ENCODE measurements around the gene C1QTNF8.

Gene C1QTNF8

DNA sequence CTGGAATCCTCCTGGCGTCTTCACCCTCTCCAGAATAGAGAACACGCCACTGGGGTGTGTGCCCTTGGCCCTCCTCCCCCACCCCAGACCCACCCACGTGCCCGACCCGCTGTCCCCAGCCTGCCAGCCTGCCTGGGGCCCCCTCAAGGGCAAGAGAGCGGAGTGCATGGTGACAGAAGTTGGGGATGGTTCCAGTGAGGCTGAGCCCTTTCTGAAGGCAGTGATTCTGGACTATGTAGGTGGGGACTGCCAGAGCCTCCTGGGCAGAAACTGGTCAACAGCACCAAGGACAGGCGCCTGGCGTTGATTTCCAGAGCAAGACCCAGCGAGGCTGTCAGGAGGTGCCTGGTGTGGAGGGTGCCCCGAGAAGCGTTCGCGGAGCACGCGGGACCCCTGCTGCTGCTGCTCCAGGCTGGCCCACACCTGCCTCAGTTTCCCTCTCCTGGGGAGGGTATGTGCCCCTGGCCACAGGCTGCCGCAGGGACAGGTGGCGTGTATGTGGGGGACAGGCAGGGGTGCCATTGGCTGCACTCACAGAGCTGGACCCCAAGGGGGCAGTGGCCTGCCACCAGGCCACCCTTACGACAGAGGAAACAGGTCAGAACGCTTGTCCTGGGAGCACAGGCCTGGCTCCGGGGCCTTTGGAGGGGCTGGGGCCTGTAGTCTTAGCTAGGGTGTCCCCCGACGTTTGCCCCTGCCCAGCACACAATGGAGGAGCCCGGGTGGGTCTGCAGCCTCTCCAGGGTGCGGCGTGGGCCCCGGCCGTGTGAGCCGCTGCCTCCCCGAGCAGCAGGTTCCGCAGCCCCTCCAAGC lies 22.3 kb downstream of the C1QTNF8 start:
- no peak for DNase-seq

DNA sequence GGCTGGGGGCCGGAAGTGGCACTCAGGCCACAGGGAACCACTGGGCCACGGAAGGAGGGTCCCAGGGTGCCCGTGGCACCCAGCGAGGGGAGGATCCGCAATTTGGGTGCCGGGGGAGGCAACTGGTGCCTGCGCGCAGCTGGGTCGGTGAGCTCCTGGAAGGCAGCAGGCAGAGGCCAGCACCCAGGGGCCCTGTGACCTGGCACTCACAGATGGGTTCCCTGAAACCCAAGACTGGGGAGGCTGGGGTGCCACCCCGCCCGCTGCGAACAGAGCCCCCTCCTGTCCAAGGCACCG lies 22.8 kb downstream of the C1QTNF8 start:
- DNase-seq = no peak

DNA sequence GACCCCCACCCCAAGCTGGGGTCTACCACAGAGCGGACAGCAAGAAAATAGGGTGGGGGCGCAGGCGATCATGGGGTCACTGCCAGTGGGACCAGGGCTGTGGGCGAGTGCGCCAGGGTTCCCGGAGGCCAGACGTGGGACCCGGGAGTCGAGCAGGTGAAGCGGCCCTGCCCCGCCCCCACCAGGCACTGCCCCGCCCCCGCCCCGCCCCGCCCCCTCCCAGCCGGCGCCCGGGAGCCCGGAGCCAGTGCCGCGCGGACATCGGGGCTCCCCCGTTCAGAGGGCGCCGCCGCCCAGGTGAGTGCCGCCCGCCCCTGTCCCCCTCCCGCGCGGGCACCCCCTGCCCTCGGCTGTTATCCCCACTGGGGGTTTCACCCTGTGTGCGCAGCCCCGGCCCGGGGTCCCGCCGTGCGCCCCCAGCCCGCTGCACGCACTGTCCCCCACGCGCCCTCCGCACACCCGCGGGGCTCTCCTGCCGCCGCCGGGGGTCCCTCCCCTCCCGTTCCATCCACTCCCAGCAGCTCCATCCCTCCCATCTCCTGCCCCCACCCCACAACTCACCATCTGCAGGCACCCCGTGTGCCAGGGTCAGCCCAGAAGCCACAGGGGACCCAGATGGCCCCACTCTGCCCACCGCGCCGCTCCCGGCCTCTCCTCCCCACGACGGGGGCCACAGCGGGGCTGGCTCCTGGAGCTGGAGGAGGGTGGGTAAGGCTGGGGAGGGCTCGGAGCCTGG lies 23.4 kb downstream of the C1QTNF8 start, which contains the start of gene SSTR5:
Gene SSTR5, plus strand, starts transcription at position 222 of the 736 bp plus-strand sequence. CDS start 6,122 bp downstream, outside the sequence.
- no peak for DNase-seq

DNA sequence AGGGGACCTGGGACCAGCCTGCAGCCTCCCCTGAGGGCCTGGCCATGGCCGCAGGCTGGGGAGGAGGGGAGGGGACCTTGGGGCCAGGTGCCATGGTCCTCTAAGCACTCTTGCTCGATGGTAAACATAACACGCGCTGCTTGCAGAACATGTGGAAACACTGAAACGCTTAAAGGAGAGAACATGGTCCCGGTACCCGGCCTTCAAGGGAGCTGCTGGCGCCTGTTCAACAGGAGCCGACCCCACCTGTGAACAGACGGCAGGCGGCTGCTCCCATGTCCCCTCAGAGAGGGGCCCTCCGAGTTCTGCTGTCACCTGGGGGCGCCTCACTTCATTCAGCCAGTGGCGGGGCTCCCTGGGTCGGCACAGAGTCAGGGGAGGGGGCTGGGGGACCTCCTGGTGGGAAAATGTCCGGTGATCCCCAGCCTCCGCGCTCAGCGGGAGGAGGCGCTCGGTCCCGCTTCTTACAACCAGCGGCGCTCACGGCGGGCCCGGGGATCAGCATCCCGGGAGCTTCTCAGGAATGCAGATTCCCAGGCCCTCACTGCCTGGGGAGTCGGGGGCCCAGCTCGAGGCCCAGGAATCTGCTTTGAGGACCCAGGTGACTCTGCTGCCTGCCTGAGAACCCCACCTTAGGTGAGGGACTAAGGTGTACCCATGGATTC lies 24.4 kb downstream of the C1QTNF8 start:
- no peak for DNase-seq

DNA sequence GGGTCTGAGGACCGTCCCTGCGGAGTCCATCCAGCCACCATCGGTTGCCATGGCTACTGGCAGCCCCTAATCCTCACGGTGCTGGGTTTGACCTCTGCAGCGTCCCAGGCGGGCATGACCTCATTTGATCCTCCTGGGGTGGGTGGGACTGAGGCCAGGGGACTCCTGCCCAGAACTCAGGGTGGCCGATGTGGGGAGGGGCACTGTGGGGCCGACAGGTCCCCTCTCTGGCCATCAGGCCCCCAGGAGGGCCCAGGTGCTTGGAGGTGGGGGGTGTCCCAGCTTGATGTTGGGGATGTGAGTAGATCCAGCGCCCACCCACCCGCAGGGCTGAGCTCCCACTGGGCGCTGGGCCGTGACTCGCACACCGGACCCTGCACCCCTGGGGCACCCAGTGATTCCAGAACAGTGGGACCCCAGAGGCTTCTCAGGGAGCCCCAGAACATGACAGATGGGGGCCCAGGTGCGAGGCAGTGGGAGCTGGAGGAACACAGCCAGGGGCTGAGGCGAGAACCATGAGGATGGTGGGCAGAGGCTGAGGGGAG lies 25.1 kb downstream of the C1QTNF8 start:
- no peak for DNase-seq

DNA sequence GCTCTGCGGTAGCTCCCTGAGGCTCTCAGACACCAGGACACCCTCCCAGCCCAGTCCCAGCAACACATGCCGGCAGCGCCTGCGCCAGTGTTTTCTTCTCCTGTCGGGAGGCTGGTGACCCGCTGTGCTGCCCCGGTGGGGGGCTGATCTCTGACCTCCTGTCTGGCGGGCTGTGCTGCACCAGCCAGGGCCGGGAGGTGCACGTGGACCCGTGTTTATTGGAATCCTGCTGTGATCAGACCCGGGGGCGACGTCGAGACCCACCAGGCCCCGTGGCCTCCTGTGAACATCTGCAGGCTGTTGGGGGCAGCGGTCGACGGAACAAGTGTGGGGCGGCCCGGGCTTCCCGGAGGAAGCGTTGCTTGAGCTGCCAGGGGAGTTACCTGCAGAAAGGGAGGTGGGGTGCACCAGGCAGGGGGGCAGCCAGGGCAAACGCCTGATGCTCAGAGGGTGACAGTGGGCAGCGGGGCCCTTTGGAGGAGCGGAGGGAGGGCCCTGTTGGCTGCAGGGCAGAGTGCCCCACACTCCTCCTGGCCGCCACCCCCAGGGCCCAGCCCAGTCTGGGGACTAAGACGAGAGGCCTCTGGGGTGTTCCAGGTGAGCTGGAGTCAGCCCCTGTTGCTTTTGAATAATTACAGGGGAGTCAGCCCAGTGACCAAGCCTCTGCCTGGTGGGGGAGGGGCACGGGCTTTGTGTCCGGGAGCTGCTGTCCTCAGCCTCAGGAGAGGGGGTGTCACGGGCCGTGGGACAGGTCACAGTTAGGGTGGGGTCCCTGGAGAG lies 25.8 kb downstream of the C1QTNF8 start:
- no peak for DNase-seq

GRCh38 chr16:1069154-1069553 lies 26.9 kb downstream of the C1QTNF8 start:
- DNase-seq = peak; percentile 51

GRCh38 chr16:1068451-1068850 lies 27.6 kb downstream of the C1QTNF8 start:
- DNase-seq = no peak

GRCh38 chr16:1067629-1068028 lies 28.4 kb downstream of the C1QTNF8 start:
- DNase-seq = no peak

GRCh38 chr16:1066584-1067172 lies 29.4 kb downstream of the C1QTNF8 start:
- DNase-seq = no peak

- no peak for DNase-seq
These were observed 30.4 kb downstream of the C1QTNF8 start for GRCh38 chr16:1065469-1066128.

- DNase-seq = no peak
These were observed 32.3 kb downstream of the C1QTNF8 start for GRCh38 chr16:1063728-1064127.

- no peak for DNase-seq
These were observed 33.1 kb downstream of the C1QTNF8 start for GRCh38 chr16:1062895-1063294.

DNA sequence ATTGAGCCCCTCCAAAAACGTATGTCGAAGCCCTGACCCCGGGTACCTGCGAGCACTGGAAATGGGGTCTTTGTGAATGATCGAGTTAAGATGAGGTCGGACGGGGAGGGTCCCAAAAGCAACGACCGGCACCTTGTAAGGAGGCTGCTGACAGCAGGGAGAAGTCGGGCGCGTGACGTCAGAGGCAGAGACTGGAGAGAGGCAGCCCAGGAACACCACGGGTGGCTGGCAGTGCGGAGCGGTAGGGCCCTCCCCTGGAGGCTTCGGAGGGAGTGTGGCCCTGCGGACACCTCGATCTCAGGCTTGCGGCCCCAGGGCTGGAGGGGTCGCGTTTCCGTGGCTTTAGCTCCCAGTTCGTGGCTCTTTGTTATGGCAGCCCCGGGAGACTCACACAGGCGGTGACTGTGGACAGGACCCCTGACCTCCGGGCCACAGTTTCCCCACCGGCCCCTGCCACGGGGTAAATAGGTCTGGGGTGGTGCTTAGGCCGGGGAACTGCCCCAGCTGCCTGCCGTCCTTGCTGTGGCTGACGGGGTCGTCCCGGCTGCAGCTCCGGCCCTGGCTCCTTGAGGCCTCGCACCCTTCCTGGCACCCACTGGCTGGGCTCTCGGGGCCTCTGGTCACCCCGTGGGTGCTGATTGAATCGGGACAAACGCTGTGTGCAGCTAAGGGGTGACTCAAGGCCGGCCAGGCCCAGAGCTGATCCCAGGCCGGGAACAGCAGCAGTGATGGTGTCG lies 34.1 kb downstream of the C1QTNF8 start:
- DNase-seq = no peak

GRCh38 chr16:1060416-1061340 lies 35.4 kb downstream of the C1QTNF8 start:
- DNase-seq = no peak

DNA sequence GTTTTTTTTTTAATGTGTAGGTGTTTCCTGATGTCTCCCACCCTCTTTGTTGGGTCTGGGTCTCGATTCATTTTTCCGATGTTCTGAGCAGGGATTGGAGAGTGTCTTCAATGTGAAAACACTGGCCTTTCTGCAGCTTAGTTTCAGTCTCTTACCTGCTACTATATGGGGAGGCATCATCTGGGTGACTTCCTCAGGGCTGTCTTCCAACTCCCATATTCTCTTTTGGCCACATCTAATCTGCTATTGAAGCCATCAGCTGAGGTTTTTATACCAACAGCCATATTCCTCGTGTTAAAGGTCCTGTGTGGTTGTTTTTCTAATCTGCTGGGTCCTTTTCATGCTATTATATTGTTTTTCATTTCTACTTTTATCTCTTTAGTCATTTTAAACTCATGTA lies 36.7 kb downstream of the C1QTNF8 start:
- DNase-seq = no peak

DNA sequence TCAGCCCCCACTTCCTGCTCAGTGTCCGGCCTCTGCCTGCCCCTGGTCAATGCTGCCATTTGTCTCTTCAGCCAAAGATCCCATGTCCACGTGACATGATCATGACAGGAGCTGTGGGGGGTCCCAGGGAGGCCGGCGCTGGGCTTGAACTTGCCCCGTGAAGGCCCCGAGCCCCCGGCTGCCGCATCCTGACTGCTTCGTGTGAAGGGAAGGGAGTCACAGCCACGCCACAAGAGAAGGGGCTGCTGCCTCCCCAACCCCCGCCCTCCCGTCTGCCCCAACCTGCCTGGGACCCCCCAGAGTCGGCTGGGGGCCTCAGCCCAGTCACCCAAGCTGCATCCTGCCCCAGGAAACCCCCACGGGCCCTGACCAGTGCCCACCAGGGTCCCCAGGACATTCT lies 37.8 kb downstream of the C1QTNF8 start:
- DNase-seq = no peak

- DNase-seq = peak; percentile 82
These were observed 38.7 kb downstream of the C1QTNF8 start for GRCh38 chr16:1057252-1057932.

GRCh38 chr16:1056196-1056595 lies 39.8 kb downstream of the C1QTNF8 start:
- no peak for DNase-seq

Data from activated CD4-positive, alpha-beta T cell treated with anti-CD3 and anti-CD28 coated beads for 48 hours (primary cell).